KMS-11 (cell line): ENCODE data around the gene TMEM131L.
"Not testable (repeated sequence)": the region's sequence is repeated elsewhere in the genome, so short reads cannot be mapped to it uniquely, and the experiment has no call there.

Experiments
- H2AFZ ChIP-seq: fragments of 200-600 bp; sonication (generic); 2 replicates; pipeline ENCODE4 v1.6.1; 2016; ENCODE audit warnings: antibody characterized with exemption, mixed run types, low read depth
- H3K27ac ChIP-seq: fragments of 200-600 bp; sonication (generic); 2 replicates; pipeline ENCODE4 v1.6.1; 2016; ENCODE audit warnings: mild to moderate bottlenecking, mixed run types
- H3K27me3 ChIP-seq: fragments of 200-600 bp; sonication (generic); 2 replicates; pipeline ENCODE4 v1.6.1; 2017; ENCODE audit warnings: mild to moderate bottlenecking, low read depth, mixed run types, moderate library complexity; ENCODE audit not compliant: insufficient read depth
- H3K36me3 ChIP-seq: fragments of 200-600 bp; sonication (generic); 2 replicates; pipeline ENCODE4 v1.6.1; 2017; ENCODE audit warnings: mild to moderate bottlenecking, mixed run types; ENCODE audit not compliant: insufficient read depth
- H3K4me1 ChIP-seq: fragments of 200-600 bp; sonication (generic); 2 replicates; pipeline ENCODE4 v1.6.1; 2016; ENCODE audit warnings: mild to moderate bottlenecking, low read depth, mixed run types; ENCODE audit not compliant: poor library complexity, severe bottlenecking
- H3K4me2 ChIP-seq: fragments of 200-600 bp; sonication (generic); 2 replicates; pipeline ENCODE4 v1.7.0; 2016; ENCODE audit warnings: mild to moderate bottlenecking, mixed run types
- H3K4me3 ChIP-seq: fragments of 200-600 bp; sonication (generic); IDR thresholded peaks from 2 replicates; pipeline ENCODE4 v1.6.1; 2017; ENCODE audit warnings: low read depth, low read length, mixed read lengths; ENCODE audit not compliant: insufficient read depth
- H3K79me2 ChIP-seq: fragments of 200-600 bp; sonication (generic); 2 replicates; pipeline ENCODE4 v1.6.1; 2016; ENCODE audit warnings: low read depth, mixed run types; ENCODE audit not compliant: insufficient read depth
- H3K9ac ChIP-seq: fragments of 200-600 bp; sonication (generic); 2 replicates; pipeline ENCODE4 v1.6.1; 2016; ENCODE audit warnings: mild to moderate bottlenecking, mixed run types
- H4K20me1 ChIP-seq: fragments of 200-600 bp; sonication (generic); 2 replicates; pipeline ENCODE4 v1.6.1; 2016; ENCODE audit warnings: mild to moderate bottlenecking, mixed run types; ENCODE audit not compliant: insufficient read depth
- TF ChIP-seq, protein P1 (sequence below): fragments of 200-600 bp; sonication (generic); conservative IDR thresholded peaks from 2 replicates; pipeline ENCODE4 v1.6.1; 2017; ENCODE audit warnings: low read depth, mild to moderate bottlenecking, antibody characterized with exemption, low read length, moderate library complexity, mixed read lengths

The TMEM131L gene

DNA sequence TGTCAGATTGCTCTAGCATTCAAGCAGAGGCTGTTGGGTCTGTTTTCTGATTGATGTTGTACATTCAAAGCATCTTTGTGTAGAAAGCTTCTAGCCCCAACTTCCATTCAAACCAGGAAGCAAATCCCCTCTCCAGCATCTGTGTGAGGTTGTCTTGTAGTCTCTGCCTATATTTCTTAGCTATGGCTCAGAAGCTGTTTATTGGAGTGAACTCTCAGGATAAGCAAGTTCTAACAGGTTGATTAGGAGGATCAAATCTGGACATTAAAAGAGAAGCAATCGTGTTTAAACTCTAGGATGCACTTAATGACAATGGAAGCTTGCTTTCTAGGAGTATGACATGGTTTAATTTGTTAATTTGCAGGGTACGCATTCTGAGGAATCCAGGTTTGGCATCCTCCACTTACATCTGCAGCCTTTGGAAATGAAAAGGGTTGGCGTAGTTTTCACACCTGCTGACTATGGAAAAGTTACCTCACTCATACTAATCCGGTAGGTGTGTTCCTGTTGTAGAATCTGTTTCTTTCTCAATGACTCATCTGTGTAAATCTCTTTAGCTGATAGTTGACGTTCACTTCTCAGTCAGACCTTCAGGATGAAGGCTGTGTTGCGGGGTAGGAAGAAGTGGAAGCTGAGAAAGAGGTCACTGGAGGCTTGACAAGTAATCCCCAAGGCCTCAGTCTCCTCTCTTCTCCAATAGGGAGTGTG, 129.9 kb downstream of the TMEM131L start:
- Histone ChIP-seq H3K79me2 (no peaks in the 10 kb centered on the region), H3K27me3 (no peaks in the 10 kb centered on the region), H4K20me1 (no peaks in the 10 kb centered on the region), H3K27ac (no peak overlapping the region), H3K36me3 (0 out of 2 replicates have a peak, but pooled peaks cover 2% of the 10 kb centered on the region), H3K9ac (no peak overlapping the region), H2AFZ (no peak overlapping the region), H3K4me1 (no peaks in the 10 kb centered on the region), H3K4me3 (no peak overlapping the region), H3K4me2 (no peak overlapping the region)
- TF ChIP-seq, protein P1, sequence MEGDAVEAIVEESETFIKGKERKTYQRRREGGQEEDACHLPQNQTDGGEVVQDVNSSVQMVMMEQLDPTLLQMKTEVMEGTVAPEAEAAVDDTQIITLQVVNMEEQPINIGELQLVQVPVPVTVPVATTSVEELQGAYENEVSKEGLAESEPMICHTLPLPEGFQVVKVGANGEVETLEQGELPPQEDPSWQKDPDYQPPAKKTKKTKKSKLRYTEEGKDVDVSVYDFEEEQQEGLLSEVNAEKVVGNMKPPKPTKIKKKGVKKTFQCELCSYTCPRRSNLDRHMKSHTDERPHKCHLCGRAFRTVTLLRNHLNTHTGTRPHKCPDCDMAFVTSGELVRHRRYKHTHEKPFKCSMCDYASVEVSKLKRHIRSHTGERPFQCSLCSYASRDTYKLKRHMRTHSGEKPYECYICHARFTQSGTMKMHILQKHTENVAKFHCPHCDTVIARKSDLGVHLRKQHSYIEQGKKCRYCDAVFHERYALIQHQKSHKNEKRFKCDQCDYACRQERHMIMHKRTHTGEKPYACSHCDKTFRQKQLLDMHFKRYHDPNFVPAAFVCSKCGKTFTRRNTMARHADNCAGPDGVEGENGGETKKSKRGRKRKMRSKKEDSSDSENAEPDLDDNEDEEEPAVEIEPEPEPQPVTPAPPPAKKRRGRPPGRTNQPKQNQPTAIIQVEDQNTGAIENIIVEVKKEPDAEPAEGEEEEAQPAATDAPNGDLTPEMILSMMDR = no peak

DNA sequence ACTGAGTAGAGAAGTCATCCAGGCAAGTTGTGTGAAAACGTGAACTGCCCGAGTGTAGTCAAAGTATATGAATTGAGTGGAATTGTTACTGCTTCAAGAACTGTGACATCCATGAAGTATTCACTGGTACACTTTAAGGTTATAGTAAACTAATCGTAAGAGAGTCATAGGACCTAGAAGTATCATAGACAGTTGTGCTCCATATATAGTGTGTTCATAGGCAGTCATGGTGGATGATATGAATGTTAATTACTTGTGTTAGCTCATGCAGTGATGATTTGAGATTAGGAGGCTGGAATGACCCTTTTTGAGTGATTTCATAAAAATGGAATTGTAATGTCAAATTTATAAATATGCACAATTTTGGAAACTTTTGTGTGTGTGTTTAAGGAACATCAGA, 136.6 kb downstream of the TMEM131L start:
- H3K79me2 ChIP-seq = no peaks in the 10 kb centered on the region
- no peak overlapping the region for H3K9ac ChIP-seq
- no peak overlapping the region for H2AFZ ChIP-seq
- H3K4me2 ChIP-seq = no peak overlapping the region
- no peaks in the 10 kb centered on the region for H4K20me1 ChIP-seq
- H3K4me3 ChIP-seq = no peak overlapping the region
- H3K36me3 ChIP-seq = no peaks in the 10 kb centered on the region
- H3K27me3 ChIP-seq = no peaks in the 10 kb centered on the region
- no peak overlapping the region for H3K27ac ChIP-seq
- TF ChIP-seq, protein P1 = no peak
- no peaks in the 10 kb centered on the region for H3K4me1 ChIP-seq

DNA sequence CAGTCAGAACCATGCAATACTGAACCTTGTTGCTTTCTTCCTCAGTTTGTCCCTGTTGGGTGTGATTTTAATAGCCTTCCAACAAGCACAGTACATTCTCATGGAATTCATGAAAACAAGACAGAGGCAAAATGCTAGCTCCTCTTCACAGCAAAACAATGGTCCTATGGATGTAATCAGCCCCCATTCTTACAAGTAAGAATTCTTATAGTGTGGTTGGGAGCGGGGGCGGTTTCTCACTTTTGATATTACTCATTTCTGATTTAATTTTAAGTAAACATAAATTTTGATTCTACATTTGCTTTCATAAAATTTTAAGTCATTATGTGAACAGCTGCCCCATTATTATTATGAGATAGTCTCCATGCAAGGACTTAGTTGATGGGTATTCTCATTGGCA, 137.1 kb downstream of the TMEM131L start:
- TF ChIP-seq, protein P1 = no peak
- Histone ChIP-seq H3K4me1 (no peaks in the 10 kb centered on the region), H3K79me2 (no peaks in the 10 kb centered on the region), H3K4me3 (no peak overlapping the region), H3K9ac (no peak overlapping the region), H2AFZ (no peak overlapping the region), H3K4me2 (no peak overlapping the region), H3K27ac (no peak overlapping the region), H3K27me3 (no peaks in the 10 kb centered on the region), H3K36me3 (no peaks in the 10 kb centered on the region), H4K20me1 (no peaks in the 10 kb centered on the region)

DNA sequence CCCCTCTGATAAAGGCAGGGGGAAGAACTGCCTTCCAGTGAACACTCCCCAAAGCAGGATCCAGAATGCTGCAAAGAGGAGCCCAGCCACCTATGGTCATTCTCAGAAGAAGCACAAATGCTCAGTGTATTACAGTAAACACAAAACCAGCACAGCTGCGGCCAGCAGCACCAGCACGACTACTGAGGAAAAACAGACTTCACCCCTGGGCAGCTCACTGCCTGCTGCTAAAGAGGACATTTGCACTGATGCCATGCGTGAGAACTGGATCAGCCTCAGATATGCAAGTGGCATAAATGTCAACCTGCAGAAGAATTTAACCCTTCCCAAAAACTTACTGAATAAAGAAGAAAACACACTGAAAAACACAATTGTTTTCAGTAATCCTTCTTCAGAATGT, 137.7 kb downstream of the TMEM131L start:
- Histone ChIP-seq H3K4me1 (no peaks in the 10 kb centered on the region), H4K20me1 (no peaks in the 10 kb centered on the region), H2AFZ (no peak overlapping the region), H3K36me3 (no peaks in the 10 kb centered on the region), H3K27ac (no peak overlapping the region), H3K4me3 (no peak overlapping the region), H3K9ac (no peak overlapping the region), H3K27me3 (no peaks in the 10 kb centered on the region), H3K79me2 (no peaks in the 10 kb centered on the region), H3K4me2 (no peak overlapping the region)
- TF ChIP-seq, protein P1 = no peak

DNA sequence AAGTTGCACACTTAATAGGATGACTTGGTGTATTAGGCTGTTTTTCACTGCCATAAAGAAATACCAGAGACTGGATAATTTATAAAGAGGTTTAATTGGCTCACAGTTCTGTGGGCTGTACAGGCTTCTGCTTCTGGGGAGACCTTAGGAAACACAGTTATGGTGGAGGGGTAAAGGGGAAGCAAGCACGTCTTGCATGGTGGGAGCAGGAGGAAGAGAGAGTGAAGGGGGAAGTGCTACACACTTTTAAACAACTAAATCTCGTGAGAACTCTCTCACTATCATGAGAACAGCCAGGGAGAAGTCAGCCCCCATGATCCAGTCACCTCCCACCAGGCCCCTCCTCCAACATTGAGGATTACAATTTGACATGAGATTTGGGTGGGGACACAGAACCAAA, 142.9 kb downstream of the TMEM131L start:
- H4K20me1 ChIP-seq, H2AFZ ChIP-seq, H3K36me3 ChIP-seq, H3K4me3 ChIP-seq, H3K27me3 ChIP-seq, H3K27ac ChIP-seq, H3K79me2 ChIP-seq, H3K9ac ChIP-seq, H3K4me1 ChIP-seq, H3K4me2 ChIP-seq: not testable (repeated sequence)
